ENCODE measurements around the gene RNF182. TPM values are rescaled to one million over a fixed set of nuclear protein-coding genes. Genes with fewer than 3 reads are reported as not detected.

Gene RNF182
- total RNA-seq, 1 donor from 2014 or later, result 15.3 TPM

- Mint-ChIP-seq H3K27ac (no peak overlapping the region), H3K4me3 (no peak overlapping the region), H3K9me3 (peaks cover 12% of the 10 kb centered on the region), H3K4me1 (peaks cover 8% of the 10 kb centered on the region), H3K36me3 (peaks cover 2% of the 10 kb centered on the region), H3K27me3 (ENCODE audit: insufficient read depth, low read depth) (peaks cover 4% of the 10 kb centered on the region)
- H3K27me3 ChIP-seq, result no peaks in the 10 kb centered on the region
- H3K4me2 ChIP-seq, result no peak overlapping the region
- H3K9me3 ChIP-seq (ENCODE audit: low read depth), result no peaks in the 10 kb centered on the region
- H3K36me3 ChIP-seq, result no peaks in the 10 kb centered on the region
- no peak overlapping the region for H3K27ac ChIP-seq
- no peak overlapping the region for H2AFZ ChIP-seq (replicated peaks)
- H3F3A ChIP-seq (ENCODE audit: low read depth), result no peaks in the 10 kb centered on the region
- no peaks in the 10 kb centered on the region for H4K20me1 ChIP-seq (ENCODE audit: low read depth)
- no peaks in the 10 kb centered on the region for H3K4me1 ChIP-seq
- no peak overlapping the region for H3K4me3 ChIP-seq
- H3K9ac ChIP-seq, result no peak overlapping the region
- no peak for DNase-seq (ENCODE audit: low spot score)
- TF ChIP-seq EZH2 (IDR thresholded peaks at IDR 0.05), result no peak
- no peak for TF ChIP-seq CTCF (IDR thresholded peaks at IDR 0.05)
- no peak for TF ChIP-seq EZH2phosphoT487 (IDR thresholded peaks at IDR 0.05)
- H3K79me2 ChIP-seq (ENCODE audit: low read depth), result no peaks in the 10 kb centered on the region
Measured at GRCh38 chr6:13881621-13882165, 43.1 kb upstream of the RNF182 start.

GRCh38 chr6:13883966-13884365 lies 40.8 kb upstream of the RNF182 start:
- no peak overlapping the region for H3K4me3 ChIP-seq
- H3F3A ChIP-seq (ENCODE audit: low read depth), result no peaks in the 10 kb centered on the region
- no peaks in the 10 kb centered on the region for H3K36me3 ChIP-seq
- no peak overlapping the region for H3K4me2 ChIP-seq
- no peaks in the 10 kb centered on the region for H3K9me3 ChIP-seq (ENCODE audit: low read depth)
- H3K4me1 ChIP-seq, result no peaks in the 10 kb centered on the region
- no peaks in the 10 kb centered on the region for H3K27me3 ChIP-seq
- no peaks in the 10 kb centered on the region for H3K79me2 ChIP-seq (ENCODE audit: low read depth)
- Mint-ChIP-seq H3K36me3 (no peaks in the 10 kb centered on the region), H3K4me1 (peaks cover 4% of the 10 kb centered on the region), H3K4me3 (no peak overlapping the region), H3K27me3 (ENCODE audit: insufficient read depth, low read depth) (peaks cover 4% of the 10 kb centered on the region), H3K9me3 (peaks cover 8% of the 10 kb centered on the region), H3K27ac (no peak overlapping the region)
- H4K20me1 ChIP-seq (ENCODE audit: low read depth), result no peaks in the 10 kb centered on the region
- no peak overlapping the region for H3K9ac ChIP-seq
- H2AFZ ChIP-seq (replicated peaks), result no peak overlapping the region
- no peak overlapping the region for H3K27ac ChIP-seq
- DNase-seq (ENCODE audit: low spot score), result no peak
- TF ChIP-seq EZH2 (IDR thresholded peaks at IDR 0.05) (no peak), EZH2phosphoT487 (IDR thresholded peaks at IDR 0.05) (no peak), CTCF (IDR thresholded peaks at IDR 0.05) (no peak)

- Histone ChIP-seq H3K79me2 (ENCODE audit: low read depth) (no peaks in the 10 kb centered on the region), H3K9ac (no peak overlapping the region), H2AFZ (replicated peaks) (no peak overlapping the region), H3K4me1 (no peaks in the 10 kb centered on the region), H3K27ac (no peak overlapping the region), H3K4me3 (no peak overlapping the region), H3K27me3 (no peaks in the 10 kb centered on the region), H3K9me3 (ENCODE audit: low read depth) (no peaks in the 10 kb centered on the region), H3K4me2 (no peak overlapping the region), H3F3A (ENCODE audit: low read depth) (no peaks in the 10 kb centered on the region), H4K20me1 (ENCODE audit: low read depth) (no peaks in the 10 kb centered on the region), H3K36me3 (no peaks in the 10 kb centered on the region)
- DNase-seq (ENCODE audit: low spot score), result no peak
- peaks cover 4% of the 10 kb centered on the region for H3K4me1 Mint-ChIP-seq
- peaks cover 8% of the 10 kb centered on the region for H3K9me3 Mint-ChIP-seq
- H3K27me3 Mint-ChIP-seq (ENCODE audit: insufficient read depth, low read depth), result peaks cover 4% of the 10 kb centered on the region
- no peak for TF ChIP-seq EZH2 (IDR thresholded peaks at IDR 0.05)
- TF ChIP-seq CTCF (IDR thresholded peaks at IDR 0.05), result no peak
- TF ChIP-seq EZH2phosphoT487 (IDR thresholded peaks at IDR 0.05), result no peak
- no peaks in the 10 kb centered on the region for H3K36me3 Mint-ChIP-seq
- no peak overlapping the region for H3K27ac Mint-ChIP-seq
- no peak overlapping the region for H3K4me3 Mint-ChIP-seq
Measured at GRCh38 chr6:13884397-13884796, 40.4 kb upstream of the RNF182 start.
